CD4-positive, alpha-beta T cell treated with Interleukin-4 for 1 hour (primary cell): ENCODE results near the gene C22orf31.

ENCODE experiments used
- DNase-seq, 2 donors: peaks; one replicate each; pipeline ENCODE4 v3.0.0-alpha.2; 2020 to 2022

C22orf31 gene

DNA sequence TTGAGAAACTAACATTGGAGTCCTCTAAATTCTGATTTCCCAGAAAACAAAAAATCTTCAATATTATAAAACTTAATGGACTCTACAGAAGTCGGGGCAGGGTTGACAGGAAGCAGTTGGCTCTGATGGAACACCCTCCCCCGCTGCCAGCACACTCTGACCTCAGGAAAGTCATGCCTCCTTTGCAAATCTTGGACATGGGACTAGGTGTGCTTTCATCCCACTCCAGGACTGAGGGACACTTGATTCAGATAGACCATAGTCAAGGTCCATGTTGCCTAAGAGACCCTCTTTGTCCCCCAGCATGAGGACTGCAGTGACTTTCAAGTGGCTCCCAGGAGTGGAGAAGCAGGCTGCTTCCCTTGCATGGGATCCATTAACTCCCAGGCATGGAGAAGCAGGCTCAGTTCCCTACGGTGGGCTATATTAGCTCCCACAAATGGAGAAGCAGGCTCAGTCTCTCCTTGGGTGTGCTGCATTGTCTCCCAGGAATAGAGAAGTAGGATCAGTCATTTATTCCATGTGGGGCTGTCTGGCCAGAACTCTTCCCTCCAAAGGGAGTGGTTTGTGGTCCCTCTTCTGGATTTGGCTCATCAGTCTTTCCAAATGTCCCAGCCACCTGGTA is 38.3 kb downstream of the C22orf31 start:
- DNase-seq = no peak

GRCh38 chr22:29022101-29022817 is 39.4 kb downstream of the C22orf31 start:
- DNase-seq = no peak

DNA sequence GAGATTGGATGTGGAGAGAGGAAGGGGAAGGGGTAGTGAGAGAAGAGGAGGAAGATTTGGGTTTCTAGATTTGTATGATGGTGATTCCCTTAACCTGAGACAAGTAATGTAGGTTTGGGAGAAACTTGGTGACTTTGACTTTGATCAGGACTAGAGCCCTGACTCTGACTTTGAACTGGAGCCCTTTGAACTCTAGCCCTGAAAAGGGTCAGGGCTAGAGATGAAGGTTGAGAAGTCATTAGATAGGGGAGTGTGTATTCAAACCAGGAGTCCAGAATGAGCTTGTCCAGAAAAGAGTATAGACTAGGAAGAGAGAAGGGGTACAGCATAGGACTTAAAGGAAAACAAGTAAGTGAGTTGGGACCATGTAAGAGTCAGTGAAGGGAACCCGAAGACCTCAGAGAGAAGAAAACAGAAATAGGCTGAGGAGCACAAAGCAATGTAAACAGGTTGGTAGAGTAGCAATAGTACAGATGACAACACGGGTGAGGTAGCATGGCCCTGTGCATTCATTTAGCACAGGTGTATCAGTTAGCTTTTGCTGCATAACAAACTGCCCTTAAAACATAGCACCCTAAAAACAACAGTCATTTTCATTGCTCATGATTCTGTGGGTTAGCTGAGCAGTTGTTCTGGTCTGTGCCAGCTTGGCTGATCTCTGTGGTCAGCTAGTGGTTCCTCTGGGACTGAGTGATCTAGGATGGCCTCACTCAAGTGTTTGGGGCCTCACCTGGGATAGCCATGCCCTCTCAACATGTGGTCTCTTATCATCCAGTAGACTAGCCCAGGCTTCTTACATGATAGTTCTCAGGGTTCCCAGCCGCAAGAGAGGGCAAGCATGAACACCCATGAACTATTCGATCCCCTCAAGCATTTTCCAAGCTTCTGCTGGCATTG is 43.1 kb downstream of the C22orf31 start:
- DNase-seq = no peak

DNA sequence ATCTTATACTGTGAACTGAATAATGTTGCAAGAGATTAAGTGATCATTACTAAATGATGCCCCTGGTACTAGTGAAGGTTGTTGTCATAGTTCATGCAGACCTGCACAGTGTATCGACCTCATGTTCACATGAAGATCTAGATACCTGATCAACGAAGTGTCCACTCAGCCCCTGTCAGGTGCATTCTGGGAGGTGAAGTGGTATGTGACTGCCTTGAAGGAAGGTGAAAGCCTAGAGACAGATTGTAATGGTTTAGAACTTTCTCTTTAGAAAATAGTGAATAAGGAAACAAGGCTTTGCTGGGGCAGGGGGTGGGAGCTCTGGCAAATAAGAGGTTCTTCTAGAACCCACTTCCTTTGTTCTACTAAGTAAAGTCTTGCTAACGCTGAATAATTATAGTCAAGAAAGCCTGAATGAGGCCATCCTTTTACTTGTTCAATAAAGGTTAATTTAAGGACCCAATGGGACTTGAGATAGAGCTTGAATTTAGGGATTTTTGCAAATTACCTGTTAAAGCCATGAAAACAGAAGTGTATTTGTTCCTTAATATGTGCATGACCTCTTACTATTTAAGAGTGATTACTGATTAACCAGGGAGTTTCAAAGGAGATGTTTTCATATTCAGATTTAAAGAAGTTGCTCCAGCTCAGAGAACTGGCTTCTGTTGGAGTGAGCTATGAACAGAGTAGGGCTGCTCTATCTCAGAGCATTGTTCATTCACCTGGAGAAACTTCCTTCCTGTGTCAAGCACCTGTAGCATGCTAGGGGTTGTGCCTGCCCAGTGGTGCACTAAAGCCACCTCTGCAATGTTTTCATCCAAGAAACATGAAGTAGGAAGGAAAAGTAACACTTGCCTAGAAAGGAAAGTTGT is 45.3 kb downstream of the C22orf31 start:
- no peak for DNase-seq

GRCh38 chr22:29014773-29015172 is 46.9 kb downstream of the C22orf31 start:
- no peak for DNase-seq

GRCh38 chr22:29014293-29014692 is 47.3 kb downstream of the C22orf31 start:
- DNase-seq = no peak

DNA sequence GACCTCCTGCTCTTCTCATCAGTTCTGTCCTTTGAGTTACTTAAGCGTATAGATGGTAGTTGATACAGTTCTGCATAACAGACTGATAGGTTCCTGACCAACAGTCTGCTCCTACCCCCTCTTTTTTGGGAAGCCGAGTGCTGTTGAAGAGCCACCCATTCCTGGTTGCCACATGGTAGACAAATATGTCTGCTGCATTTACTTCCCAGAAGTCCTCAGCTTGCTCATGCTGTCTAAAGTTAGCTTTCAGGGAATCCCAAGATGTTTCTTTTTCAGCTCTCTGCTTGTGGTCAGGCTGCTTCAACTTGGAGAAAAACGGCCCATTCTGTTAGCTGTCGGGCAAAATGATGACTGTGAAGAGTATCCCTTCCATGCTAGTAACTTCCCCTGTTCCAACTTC is 48.7 kb downstream of the C22orf31 start:
- DNase-seq = no peak

DNA sequence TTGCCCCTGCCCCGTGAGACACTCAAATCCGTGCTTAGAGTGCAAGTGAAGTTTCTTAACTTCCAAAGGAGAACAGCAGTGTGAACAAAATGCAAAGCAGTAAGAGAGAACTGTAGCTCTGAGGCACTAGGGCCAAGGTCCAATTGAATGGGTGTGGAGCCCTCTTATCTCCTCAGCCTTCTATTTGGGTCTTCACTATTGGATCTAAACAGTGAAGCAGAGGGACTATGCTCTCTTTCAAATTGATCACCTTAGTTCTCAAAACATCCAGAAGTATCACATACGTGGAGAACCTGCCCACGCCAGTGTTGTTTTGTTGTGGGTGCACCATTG is 49.6 kb downstream of the C22orf31 start:
- no peak for DNase-seq

GRCh38 chr22:29011240-29012100 is 50.2 kb downstream of the C22orf31 start:
- no peak for DNase-seq

- no peak for DNase-seq
Measured at GRCh38 chr22:29009148-29009547, 52.5 kb downstream of the C22orf31 start.
